ENCODE measurements around the gene RPIA. TPM values are rescaled to one million over a fixed set of nuclear protein-coding genes. Genes with fewer than 3 reads are reported as not detected.

Gene RPIA
- total and polyA plus RNA-seq, 9 of the 15 experiments (the other 6 are each of a cell fraction or from before 2014, with no cell fraction given) = 7.8 to 41.2 (median 25.8) TPM

GRCh38 chr2:88691339-88692183 is at the start of gene RPIA (continued):
- no peak for TF ChIP-seq ZNF41 (CRISPR knock-in tag; conservative IDR thresholded peaks at IDR 0.05)
- TF ChIP-seq CXXC5 (CRISPR knock-in tag; IDR thresholded peaks at IDR 0.05) = peak; percentile 92
- peak; percentile 85 for TF ChIP-seq POLR2A (conservative IDR thresholded peaks at IDR 0.05)
- peak; percentile 64 for TF ChIP-seq CTBP1 (IDR thresholded peaks at IDR 0.05; ENCODE audit: borderline replicate concordance)
- peak; percentile 100 for TF ChIP-seq HCFC1 (IDR thresholded peaks at IDR 0.05; ENCODE audit: low read depth, low read length)
- TF ChIP-seq NCOA4 (IDR thresholded peaks at IDR 0.05; ENCODE audit: partially characterized antibody) = no peak
- peak; percentile 99 for TF ChIP-seq HNRNPLL (IDR thresholded peaks at IDR 0.05; ENCODE audit: low read depth, low read length, poor library complexity, severe bottlenecking)
- no peak for TF ChIP-seq ZNF277 (CRISPR knock-in tag; IDR thresholded peaks at IDR 0.05; ENCODE audit: borderline replicate concordance)
- no peak for TF ChIP-seq CBX5 (IDR thresholded peaks at IDR 0.05; ENCODE audit: borderline replicate concordance, low read depth)
- TF ChIP-seq ZBTB17 (CRISPR knock-in tag; IDR thresholded peaks at IDR 0.05) = no peak
- TF ChIP-seq SNAPC5 (CRISPR knock-in tag; IDR thresholded peaks at IDR 0.05) = no peak
- no peak for TF ChIP-seq RERE (CRISPR knock-in tag; IDR thresholded peaks at IDR 0.05; ENCODE audit: borderline replicate concordance)
- peak; percentile 90 for TF ChIP-seq HDAC2 (IDR thresholded peaks at IDR 0.05)
- TF ChIP-seq MLLT1 (IDR thresholded peaks at IDR 0.05) = no peak
- peak; percentile 83 for TF ChIP-seq KLF13 (tag; IDR thresholded peaks at IDR 0.05; ENCODE audit: borderline replicate concordance, low read depth)
- no peak for TF ChIP-seq NFXL1 (CRISPR knock-in tag; IDR thresholded peaks at IDR 0.05)
- TF ChIP-seq CHAMP1 (IDR thresholded peaks at IDR 0.05) = no peak
